Measurements from ENCODE around the gene LYPLA2. TPM values are rescaled to one million over a fixed set of nuclear protein-coding genes. Genes with fewer than 3 reads are reported as not detected.
A peak's percentile ranks its signal among the peaks of the same experiment; 100 is the strongest.

The LYPLA2 gene
- total and polyA plus RNA-seq, 12 donors, result 26.0 to 91.3 (median 51.6) TPM

DNA sequence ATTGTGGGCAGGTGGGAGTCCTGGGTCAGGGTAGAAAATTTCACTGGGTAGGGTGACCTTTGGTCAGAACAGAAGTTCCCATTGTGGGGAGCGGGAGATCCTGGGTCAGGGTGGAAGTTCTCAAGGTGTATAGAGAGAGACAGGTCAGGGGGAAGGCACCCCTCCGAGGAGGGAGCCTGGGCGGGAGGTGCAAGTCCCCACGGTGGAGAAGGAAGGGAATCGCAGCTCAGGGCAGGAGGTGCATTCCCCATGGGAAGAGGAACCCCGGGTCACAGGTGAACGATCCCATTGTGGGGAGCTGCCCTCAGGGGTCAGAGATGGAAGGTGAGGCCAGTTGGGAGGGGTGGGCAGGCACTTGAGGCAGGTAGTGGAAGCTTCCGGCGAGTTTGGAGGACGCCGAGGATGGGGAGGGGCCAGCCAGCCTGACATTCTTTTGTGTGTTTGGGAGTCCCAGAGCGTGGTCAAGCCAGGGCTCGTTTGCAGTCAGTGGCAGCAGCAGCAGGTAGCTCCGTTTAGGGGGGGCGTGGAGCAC is 637 bp downstream of the LYPLA2 start:
- H3K4me1 ChIP-seq (replicated peaks in 1 of 2), result peaks cover 17 to 21% of the 10 kb centered on the region in 2 donors
- WGBS, 4 donors, result 0 to 2% (median 1%) methylated on average over 8 to 15 of the region's 15 CpGs
- intact Hi-C loops (cut with DNase I), result no loop called here
- H3K27me3 ChIP-seq, result no peaks in the 10 kb centered on the region
- peak in 4 of 7 donors; percentile 41 to 62 (median 51) for DNase-seq
- peak overlapping the region in 4 of 5 donors; percentile 75 to 81 (median 76) for H3K27ac ChIP-seq
- H3K9me3 ChIP-seq (replicated peaks in 1 of 3), result no peaks in the 10 kb centered on the region
- TF ChIP-seq, protein P1, sequence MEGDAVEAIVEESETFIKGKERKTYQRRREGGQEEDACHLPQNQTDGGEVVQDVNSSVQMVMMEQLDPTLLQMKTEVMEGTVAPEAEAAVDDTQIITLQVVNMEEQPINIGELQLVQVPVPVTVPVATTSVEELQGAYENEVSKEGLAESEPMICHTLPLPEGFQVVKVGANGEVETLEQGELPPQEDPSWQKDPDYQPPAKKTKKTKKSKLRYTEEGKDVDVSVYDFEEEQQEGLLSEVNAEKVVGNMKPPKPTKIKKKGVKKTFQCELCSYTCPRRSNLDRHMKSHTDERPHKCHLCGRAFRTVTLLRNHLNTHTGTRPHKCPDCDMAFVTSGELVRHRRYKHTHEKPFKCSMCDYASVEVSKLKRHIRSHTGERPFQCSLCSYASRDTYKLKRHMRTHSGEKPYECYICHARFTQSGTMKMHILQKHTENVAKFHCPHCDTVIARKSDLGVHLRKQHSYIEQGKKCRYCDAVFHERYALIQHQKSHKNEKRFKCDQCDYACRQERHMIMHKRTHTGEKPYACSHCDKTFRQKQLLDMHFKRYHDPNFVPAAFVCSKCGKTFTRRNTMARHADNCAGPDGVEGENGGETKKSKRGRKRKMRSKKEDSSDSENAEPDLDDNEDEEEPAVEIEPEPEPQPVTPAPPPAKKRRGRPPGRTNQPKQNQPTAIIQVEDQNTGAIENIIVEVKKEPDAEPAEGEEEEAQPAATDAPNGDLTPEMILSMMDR (IDR thresholded peaks at IDR 0.05), result peak in 1 of 6 experiments; percentile 9
- TF ChIP-seq POLR2A (IDR thresholded peaks at IDR 0.05), result no peak
- peak overlapping the region in 3 of 4 donors; percentile 60 to 92 (median 70) for H3K4me3 ChIP-seq
- H3K36me3 ChIP-seq (replicated peaks in 1 of 2), result peaks cover 0 to 47% of the 10 kb centered on the region in 2 donors

DNA sequence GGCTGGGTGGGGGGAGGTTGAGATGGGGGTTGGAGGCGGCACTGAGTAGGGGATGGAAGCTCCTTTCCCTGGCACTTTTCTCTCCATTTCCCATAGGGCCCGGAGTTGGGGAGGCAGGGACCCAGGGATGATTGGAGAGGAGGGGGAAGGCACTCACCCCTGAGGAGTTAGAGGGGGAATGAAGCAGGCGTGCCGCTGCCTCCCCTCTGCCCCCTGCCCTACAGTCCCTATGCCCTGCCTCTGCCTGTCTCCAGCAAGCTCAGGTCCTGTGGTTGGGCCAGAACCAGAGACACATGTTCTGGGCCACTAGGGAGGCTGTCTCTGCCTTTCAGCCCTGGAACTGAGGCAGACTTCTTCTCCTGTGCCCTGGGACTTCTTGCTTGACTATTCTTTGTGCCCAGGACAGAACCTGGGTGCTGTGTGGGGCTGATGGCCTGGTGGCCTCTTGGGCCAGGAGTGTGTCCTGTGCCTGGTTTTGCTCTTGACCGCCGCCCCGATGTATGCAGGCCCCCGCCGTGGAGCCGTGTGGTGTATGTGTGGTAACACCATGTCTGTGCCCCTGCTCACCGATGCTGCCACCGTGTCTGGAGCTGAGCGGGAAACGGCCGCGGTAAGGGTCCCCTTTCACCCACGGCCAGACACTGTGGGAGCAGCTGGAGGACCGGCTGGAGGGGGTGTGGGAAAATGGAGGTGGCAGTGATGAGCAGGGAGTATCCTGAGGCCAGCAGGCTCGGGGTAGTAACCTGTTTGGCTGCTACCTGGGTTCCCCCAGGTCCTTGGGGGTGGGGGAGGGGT is 1.4 kb downstream of the LYPLA2 start:
- WGBS, 4 donors, result 39 to 64% (median 61%) methylated on average over 3 to 19 of the region's 19 CpGs
- intact Hi-C loops (cut with DNase I), result no loop called here
- H3K36me3 ChIP-seq (replicated peaks in 1 of 2), result peaks cover 0 to 41% of the 10 kb centered on the region in 2 donors

DNA sequence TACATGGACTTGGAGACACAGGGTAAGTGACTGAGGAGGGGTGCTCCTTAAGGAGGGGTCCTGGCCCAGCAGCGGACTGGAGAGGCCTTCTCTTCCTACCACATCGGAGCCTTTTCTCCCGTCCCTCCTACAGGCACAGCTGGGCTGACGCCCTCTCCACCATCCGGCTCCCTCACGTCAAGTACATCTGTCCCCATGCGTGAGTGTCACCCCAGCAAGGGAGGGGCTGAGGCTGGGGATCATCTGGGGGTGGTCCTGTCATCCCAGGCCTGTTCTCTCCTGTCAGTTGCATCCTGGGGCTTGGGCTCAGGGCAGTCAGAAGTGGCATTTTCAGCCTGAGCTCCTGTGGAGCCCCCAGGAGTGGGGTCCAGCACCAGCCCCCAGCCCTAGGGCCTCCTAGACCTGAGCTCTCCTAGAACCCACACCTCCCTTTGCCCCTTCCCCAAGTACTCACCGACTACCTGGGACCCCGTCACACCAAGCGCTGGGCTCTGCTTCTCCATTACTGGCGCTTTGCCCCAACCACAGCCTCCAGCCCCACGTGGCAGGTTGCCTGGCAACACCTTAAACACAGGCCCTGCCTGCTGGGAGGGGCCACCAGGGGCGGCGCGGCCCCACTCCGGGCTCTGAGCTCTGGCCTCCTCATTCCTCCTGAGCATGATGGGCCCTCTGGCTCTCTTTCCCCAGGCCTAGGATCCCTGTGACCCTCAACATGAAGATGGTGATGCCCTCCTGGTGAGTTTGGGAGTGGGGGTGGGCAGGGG is 2.3 kb downstream of the LYPLA2 start:
- Histone ChIP-seq H3K36me3 (replicated peaks in 1 of 2) (peaks cover 0 to 36% of the 10 kb centered on the region in 2 donors), H3K9me3 (replicated peaks in 1 of 3) (no peaks in the 10 kb centered on the region), H3K27ac (peak overlapping the region in 1 of 5 donors; percentile 8), H3K4me3 (no peak overlapping the region), H3K4me1 (replicated peaks in 1 of 2) (peaks cover 17 to 21% of the 10 kb centered on the region in 2 donors), H3K27me3 (no peaks in the 10 kb centered on the region)
- WGBS, 4 donors, result 53 to 66% (median 63%) methylated on average over 5 to 16 of the region's 16 CpGs
- peak; percentile 48 to 74 (median 54) for DNase-seq
- intact Hi-C loops (cut with DNase I), result no loop called here
- TF ChIP-seq, protein P1 (IDR thresholded peaks at IDR 0.05), result no peak
- no peak for TF ChIP-seq POLR2A (IDR thresholded peaks at IDR 0.05)

More for the DNA sequence above, 1.4 kb downstream of the LYPLA2 start:
- peak in 2 of 7 donors; percentile 30 to 31 for DNase-seq
- Histone ChIP-seq H3K27me3 (no peaks in the 10 kb centered on the region), H3K4me1 (replicated peaks in 1 of 2) (peaks cover 17 to 21% of the 10 kb centered on the region in 2 donors), H3K4me3 (peak overlapping the region in 2 of 4 donors; percentile 70 to 92), H3K27ac (no peak overlapping the region), H3K9me3 (replicated peaks in 1 of 3) (no peaks in the 10 kb centered on the region)
- TF ChIP-seq POLR2A (IDR thresholded peaks at IDR 0.05), result no peak
- TF ChIP-seq, protein P1 (IDR thresholded peaks at IDR 0.05), result no peak
